CD4-positive, alpha-beta T cell treated with Interleukin-12 subunit alpha and Interleukin-12 subunit beta, for 1 hour (primary cell): ENCODE results near the gene C1QTNF5.
"Not testable (repeated sequence)": the region's sequence is repeated elsewhere in the genome, so short reads cannot be mapped to it uniquely, and the experiment has no call there.

ENCODE experiments used
- DNase-seq: peaks from one replicate; pipeline ENCODE4 v3.0.0-alpha.2; 2020

The C1QTNF5 gene

GRCh38 chr11:119340335-119341221, at the start of gene C1QTNF5:
C1QTNF5 (minus strand) TSS chr11:119340883; CDS start chr11:119340397, 486 bp downstream.
- no peak for DNase-seq

GRCh38 chr11:119389611-119390254, 49.0 kb upstream of the C1QTNF5 start:
- no peak for DNase-seq

DNA sequence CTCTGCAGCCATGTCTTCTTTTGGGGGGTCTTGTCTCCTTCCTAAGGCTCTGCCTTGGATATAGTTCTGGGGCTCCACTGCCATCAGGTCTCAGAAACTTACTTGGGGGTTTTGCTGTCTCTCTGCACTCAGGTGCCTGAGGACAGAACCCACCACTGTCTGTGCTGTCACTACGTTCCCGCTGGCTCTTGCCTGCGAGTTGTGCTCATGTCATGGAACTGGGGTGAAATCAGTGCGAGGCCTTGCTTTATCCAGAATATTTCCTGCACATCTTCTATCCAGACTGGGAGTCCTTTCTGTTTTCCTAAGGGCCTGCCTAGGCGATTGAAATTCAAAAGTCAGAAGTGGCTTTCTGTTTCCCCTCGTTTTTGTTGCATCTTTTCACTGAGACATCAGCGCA, 47.4 kb upstream of the C1QTNF5 start:
- no peak for DNase-seq

DNA sequence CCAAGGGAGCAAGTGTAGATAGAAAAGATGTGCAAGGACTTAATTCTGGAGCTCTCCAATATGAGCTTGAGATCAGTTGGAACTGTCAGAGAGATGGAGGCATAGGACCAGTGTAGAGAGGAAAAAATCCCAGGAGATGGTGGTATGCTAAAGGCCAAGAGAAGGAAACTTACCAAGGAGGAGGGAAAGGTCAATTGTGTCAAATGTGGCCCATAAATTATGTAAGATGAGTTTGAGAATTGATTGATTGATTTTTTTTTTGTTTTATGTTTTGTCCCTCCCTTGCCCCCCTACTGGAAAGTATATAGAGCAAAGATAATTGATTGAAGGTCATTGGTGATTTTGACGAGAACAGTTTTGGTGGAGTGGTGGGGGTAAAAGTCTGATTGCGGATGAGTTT, 43.6 kb upstream of the C1QTNF5 start:
- DNase-seq: no peak

DNA sequence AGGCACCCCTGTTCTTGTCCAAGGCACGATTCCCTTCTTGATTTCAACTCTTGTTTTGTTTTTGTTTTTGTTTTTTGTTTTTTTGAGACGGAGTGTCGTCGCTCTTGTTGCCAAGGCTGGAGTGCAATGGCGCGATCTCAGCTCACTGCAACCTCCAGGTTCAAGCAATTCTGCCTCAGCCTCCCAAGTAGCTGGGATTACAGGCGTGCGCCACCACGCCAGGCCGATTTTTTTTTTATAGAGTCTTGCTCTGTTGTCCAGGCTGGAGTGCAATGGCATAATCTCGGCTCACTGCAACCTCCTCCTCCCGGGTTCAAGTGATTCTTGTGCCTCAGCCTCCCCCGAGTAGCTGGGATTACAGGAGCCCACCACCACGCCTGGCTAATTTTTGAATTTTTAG, 41.8 kb upstream of the C1QTNF5 start:
- DNase-seq: not testable (repeated sequence)

DNA sequence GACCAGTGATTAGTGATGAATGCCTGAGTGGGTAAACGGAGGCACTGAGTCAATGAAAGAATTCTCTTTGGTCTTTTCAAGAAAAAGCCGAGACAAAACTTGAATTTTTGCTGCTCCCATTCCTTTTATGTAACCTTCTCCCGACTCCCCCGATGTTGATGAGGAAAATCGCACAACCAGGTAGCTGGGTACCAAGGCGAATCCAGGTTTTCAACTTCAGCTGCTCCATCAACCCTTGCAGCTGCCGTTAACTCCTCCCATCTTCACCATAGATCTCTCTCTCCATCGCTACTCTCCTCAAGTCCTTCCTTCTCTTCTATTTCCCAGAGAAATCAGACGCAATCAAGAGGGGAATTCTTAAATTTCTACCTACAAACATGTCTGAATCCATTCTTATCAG, 41.4 kb upstream of the C1QTNF5 start:
- DNase-seq: no peak

GRCh38 chr11:119381181-119381988, 40.7 kb upstream of the C1QTNF5 start, which contains the start of gene USP2:
USP2 (minus strand) TSS chr11:119381690; CDS start chr11:119373480, 8,210 bp downstream.
- DNase-seq: peak; percentile 97

DNA sequence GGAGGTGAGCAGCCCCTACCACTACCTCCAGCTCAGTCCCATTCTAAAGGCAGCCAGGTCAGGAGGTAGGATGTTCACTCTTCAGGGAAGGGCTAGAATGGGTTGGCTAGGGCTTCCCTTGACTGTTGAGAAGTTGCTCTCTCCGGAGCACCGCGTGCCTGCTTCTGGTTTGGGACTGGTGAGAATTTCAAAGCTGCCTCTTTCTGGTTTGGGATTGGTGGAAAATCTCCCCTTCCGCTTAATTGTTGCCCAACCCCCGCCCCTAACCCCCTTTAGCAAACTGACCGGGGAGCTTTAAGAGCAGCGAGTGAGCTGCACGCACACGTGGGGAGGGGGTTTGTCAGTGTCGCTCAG, 40.1 kb upstream of the C1QTNF5 start:
- DNase-seq: no peak

GRCh38 chr11:119380160-119380826, 39.6 kb upstream of the C1QTNF5 start:
- DNase-seq: no peak

GRCh38 chr11:119378851-119379465, 38.3 kb upstream of the C1QTNF5 start:
- DNase-seq: no peak

DNA sequence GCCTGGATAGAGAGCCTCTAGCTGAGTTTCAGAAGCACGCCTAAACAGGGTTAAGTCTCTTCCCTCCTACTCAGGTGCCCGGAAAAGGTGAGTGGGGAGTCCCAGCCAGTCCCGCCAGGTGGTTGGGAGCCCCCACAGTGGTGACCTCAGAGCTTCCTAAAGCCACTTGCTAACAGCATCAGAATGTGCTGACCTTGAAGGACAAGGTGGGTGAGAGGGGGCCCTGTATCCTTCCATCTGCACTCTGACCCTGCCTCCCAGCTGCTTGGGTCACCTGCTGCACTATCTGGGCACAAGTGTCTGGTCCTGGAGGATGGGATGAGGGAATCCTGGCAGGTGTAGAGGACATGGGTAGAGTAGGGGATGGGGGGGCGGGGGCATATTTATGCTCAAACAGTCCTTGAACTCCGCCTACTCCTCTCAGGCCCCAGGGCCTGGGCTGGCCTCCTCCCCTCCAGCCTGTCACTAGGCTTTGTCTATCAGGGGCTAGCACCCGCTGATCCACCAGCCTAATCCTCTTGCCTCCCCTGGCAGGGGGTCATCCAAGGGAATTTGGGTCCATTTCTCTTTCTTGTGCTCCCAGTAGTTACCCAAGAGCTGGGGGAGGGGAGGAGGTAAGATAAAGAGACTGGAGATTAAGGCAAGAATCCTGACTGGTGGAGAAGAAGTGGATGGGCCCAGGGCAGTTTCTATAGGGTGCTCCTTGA, 37.4 kb upstream of the C1QTNF5 start:
- no peak for DNase-seq

GRCh38 chr11:119377112-119377901, 36.6 kb upstream of the C1QTNF5 start:
- DNase-seq: no peak

DNA sequence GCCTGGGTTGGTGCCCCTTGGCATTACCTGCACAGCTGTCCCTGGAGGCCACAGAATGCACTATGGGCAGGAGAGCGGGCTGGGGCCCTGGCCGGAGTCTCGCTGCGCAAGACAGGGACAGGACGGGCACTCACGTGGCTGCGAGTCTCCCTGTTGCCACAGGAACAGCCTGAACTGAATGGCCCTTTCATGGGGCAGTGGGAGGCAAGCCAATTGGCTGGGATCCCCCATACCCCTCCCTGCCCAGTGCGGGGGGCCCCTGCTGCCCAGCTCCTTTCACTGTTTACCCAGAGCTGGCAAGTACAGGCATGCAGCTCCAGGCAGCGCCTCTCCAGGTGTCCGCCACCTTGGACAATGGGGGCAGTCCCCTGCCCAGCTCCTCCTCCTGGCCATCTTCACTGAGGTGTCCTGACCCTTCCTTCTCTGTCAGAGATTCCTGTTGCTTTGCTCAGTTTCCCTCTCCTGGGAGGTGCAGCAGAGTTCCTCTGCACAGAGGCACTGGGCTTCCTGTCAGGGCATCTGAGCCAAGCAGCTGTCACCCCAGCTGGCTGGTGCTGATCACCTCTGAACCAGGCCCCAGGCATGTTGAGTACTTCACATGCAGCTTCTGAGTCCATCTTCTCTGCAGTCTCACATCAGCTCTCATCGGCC, 35.6 kb upstream of the C1QTNF5 start:
- no peak for DNase-seq

- no peak for DNase-seq
These were observed 34.9 kb upstream of the C1QTNF5 start for GRCh38 chr11:119375337-119376196.

- DNase-seq: no peak
These were observed 34.1 kb upstream of the C1QTNF5 start for GRCh38 chr11:119374632-119375336.

DNA sequence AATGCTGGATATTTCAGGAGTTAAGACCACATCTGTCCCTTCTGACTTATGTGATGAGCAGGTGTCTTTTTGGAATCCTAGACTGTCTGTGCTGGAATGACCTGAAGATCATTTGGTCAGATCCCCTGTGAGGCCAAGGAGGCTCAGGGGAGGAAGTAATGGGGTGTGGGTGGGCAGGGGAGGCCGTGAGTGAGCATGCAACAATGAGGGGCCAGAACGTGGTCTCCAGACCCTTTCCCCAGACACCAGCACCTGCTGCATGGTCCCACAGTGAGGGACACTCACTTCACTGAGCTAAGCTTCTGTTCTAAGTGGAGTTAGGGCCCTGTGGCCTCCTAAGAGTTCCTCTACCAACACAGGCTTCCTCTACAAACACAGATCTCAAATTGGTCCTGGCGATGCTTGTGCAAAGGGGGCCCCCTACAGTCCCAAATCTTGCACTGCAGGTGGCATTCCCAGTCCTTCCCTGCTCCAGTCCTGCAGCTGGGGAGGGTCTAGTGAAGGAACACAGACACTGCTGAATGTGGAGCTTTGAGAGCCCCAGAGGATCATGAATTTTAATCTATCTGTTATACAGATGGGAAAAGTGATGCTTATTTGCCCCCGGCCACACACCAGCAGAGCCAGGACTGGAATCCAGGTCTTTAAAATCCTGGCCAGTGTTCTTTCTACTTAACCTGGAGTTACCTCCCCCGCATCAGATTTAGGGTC, 33.4 kb upstream of the C1QTNF5 start:
- peak; percentile 54 for DNase-seq

DNA sequence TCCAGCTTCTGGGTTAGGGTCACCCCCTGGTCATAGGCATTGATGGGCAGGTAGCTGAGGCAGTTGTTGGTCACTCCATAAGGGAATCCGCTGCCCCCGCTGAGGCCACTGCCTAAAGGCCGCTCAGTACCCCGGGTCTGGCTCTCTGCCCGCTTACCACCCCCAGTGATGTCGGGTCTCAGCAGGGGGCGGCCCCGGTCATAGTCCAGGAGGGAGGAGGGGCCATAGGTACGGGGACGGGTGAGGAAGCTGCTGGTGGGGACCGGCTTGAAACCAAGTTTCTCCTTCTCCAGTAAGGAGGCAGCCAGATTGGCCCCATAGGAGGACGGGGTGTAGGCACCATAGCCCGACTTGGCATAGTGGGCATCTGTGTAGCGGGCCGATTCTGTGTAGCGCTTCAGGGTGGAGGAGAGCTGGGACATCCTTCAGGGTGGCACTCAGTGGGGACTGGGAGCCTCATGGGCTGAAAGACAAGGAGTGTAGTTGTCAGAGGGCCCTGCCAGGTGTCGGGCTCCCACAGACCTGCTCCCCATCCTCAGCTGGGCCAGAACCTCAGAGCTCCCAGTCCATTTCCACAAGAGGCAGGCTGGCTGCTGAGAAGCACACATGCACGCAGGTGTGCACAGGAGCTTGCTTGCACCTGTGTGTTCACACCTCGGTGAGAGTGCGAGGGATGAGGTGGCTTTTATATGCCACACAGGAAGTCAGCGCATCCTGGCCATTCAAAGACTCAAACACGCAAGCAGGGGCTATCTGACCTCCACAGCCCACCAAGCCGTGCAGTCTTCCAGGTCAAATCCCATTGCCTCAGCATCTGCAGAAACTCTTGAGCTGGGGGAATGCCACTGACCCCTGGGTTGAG, 32.6 kb upstream of the C1QTNF5 start:
- DNase-seq: no peak
